Cardiac muscle cell (in vitro differentiated cells and primary cell): Measurements from ENCODE around the gene ROPN1L. TPM values are rescaled to one million over a fixed set of nuclear protein-coding genes. Genes with fewer than 3 reads are reported as not detected.
"Not testable (repeated sequence)": the region's sequence is repeated elsewhere in the genome, so short reads cannot be mapped to it uniquely, and the experiment has no call there.

ENCODE experiments used
- DNase-seq, 2 donors: peaks; one replicate each; pipeline versions ENCODE4 v3.0.0 to v3.0.0-alpha.2; 2010 to 2017; ENCODE audit warnings: low read depth in 1 of 2, low spot score in 1 of 2
- H3K27ac ChIP-seq: fragments of 200-600 bp; sonication (generic); 2 replicates; pipeline ENCODE4 v1.5.1; 2016
- H3K27me3 ChIP-seq: fragments of 200-600 bp; sonication (generic); 2 replicates; pipeline ENCODE4 v1.6.0; 2016; ENCODE audit warnings: control low read depth
- H3K36me3 ChIP-seq: fragments of 200-600 bp; sonication (generic); 2 replicates; pipeline ENCODE4 v1.5.1; 2016; ENCODE audit warnings: control low read depth
- H3K4me1 ChIP-seq: fragments of 200-600 bp; sonication (generic); 2 replicates; pipeline ENCODE4 v1.8.1; 2017; ENCODE audit warnings: low read depth, mild to moderate bottlenecking, mixed run types
- H3K4me3 ChIP-seq: fragments of 200-600 bp; sonication (generic); 2 replicates; pipeline ENCODE4 v1.5.1; 2016; ENCODE audit warnings: mild to moderate bottlenecking
- H3K9me3 ChIP-seq: fragments of 200-600 bp; sonication (generic); 2 replicates; pipeline ENCODE4 v1.5.1; 2017; ENCODE audit warnings: low read depth, mild to moderate bottlenecking, control low read depth
- polyA plus RNA-seq: library from polyadenylated mRNA; unstranded; fragments of >200 nt; fragmentation: Nextera tagmentation; extraction: Ambion mirVana; gene quantifications from 2 replicates; pipeline ENCODE4 v1.2.1, GENCODE V29; 2016
- total RNA-seq: library from RNA; depleted of rRNA; stranded (reverse); fragments of >200 nt; gene quantifications from 2 replicates; pipeline ENCODE4 v1.2.3, GENCODE V29; 2016
- TF ChIP-seq, protein P1 (sequence below): IDR thresholded peaks from 2 replicates; pipeline ENCODE4 v1.5.1; 2012; ENCODE audit warnings: low read depth, mild to moderate bottlenecking, low read length

Gene ROPN1L
- total and polyA plus RNA-seq, 2 experiments from 2014 or later: 1.3 TPM

DNA sequence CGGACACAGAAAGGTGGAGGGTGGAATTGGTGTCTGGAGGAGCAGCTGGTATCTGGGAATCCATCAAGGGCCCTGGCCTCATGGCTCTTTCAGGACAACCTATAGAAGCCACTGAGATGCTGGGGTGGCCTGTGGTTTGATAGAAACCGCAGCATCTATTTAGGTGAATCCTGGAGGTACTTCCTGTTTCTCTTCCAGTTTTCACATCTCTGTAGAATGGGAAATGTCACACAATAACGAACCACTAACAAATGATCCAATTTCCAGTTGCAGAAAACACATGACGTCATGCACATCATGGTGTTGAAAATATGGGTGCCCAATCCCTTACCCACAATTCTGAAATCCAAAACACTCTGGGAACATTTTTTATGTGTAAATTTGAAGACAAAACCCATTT lies 52.2 kb downstream of the ROPN1L start:
- Histone ChIP-seq H3K4me3 (no peak overlapping the region), H3K36me3 (no peaks in the 10 kb centered on the region), H3K4me1 (no peaks in the 10 kb centered on the region), H3K27me3 (no peaks in the 10 kb centered on the region), H3K9me3 (no peaks in the 10 kb centered on the region), H3K27ac (no peak overlapping the region)
- DNase-seq: no peak
- TF ChIP-seq, protein P1, sequence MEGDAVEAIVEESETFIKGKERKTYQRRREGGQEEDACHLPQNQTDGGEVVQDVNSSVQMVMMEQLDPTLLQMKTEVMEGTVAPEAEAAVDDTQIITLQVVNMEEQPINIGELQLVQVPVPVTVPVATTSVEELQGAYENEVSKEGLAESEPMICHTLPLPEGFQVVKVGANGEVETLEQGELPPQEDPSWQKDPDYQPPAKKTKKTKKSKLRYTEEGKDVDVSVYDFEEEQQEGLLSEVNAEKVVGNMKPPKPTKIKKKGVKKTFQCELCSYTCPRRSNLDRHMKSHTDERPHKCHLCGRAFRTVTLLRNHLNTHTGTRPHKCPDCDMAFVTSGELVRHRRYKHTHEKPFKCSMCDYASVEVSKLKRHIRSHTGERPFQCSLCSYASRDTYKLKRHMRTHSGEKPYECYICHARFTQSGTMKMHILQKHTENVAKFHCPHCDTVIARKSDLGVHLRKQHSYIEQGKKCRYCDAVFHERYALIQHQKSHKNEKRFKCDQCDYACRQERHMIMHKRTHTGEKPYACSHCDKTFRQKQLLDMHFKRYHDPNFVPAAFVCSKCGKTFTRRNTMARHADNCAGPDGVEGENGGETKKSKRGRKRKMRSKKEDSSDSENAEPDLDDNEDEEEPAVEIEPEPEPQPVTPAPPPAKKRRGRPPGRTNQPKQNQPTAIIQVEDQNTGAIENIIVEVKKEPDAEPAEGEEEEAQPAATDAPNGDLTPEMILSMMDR: no peak

- H3K27ac ChIP-seq, H3K4me3 ChIP-seq, H3K27me3 ChIP-seq, H3K9me3 ChIP-seq, H3K36me3 ChIP-seq, DNase-seq, H3K4me1 ChIP-seq: not testable (repeated sequence)
These were observed 52.8 kb downstream of the ROPN1L start for GRCh38 chr5:10494497-10494896.

- Histone ChIP-seq H3K9me3 (no peaks in the 10 kb centered on the region), H3K27ac (no peak overlapping the region), H3K4me3 (no peak overlapping the region), H3K27me3 (no peaks in the 10 kb centered on the region), H3K36me3 (no peaks in the 10 kb centered on the region), H3K4me1 (peaks cover under 1% of the 10 kb centered on the region)
- DNase-seq: no peak
- TF ChIP-seq, protein P1: no peak
These were observed 55.9 kb downstream of the ROPN1L start for GRCh38 chr5:10497554-10497953.

DNA sequence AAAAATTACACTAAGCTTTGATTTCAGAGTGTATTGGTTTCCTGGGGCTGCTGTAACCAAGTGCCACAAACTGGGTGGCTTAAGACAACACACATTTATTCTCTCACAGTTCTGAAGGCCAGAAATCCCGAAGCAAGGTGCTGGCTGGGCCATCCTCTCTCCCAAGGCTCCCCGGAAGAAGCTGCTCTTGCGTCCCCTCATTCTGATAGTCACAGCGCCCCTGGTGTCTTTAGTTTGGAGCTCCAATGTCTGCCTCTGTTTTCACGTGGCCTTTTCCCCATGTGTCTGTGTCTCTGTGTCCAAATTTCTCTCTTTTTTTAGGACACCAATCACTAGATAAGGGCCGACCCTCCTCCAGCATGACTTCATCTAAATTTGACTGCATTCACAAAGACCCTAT lies 56.7 kb downstream of the ROPN1L start:
- peaks cover 3% of the 10 kb centered on the region for H3K4me1 ChIP-seq
- H3K27me3 ChIP-seq: no peaks in the 10 kb centered on the region
- TF ChIP-seq, protein P1: no peak
- no peak overlapping the region for H3K27ac ChIP-seq
- no peak overlapping the region for H3K4me3 ChIP-seq
- H3K36me3 ChIP-seq: no peaks in the 10 kb centered on the region
- no peaks in the 10 kb centered on the region for H3K9me3 ChIP-seq
- DNase-seq: no peak

GRCh38 chr5:10499066-10499465 lies 57.4 kb downstream of the ROPN1L start:
- no peaks in the 10 kb centered on the region for H3K36me3 ChIP-seq
- peaks cover 3% of the 10 kb centered on the region for H3K4me1 ChIP-seq
- TF ChIP-seq, protein P1: no peak
- H3K4me3 ChIP-seq: no peak overlapping the region
- H3K27me3 ChIP-seq: no peaks in the 10 kb centered on the region
- no peaks in the 10 kb centered on the region for H3K9me3 ChIP-seq
- no peak for DNase-seq
- H3K27ac ChIP-seq: no peak overlapping the region

DNA sequence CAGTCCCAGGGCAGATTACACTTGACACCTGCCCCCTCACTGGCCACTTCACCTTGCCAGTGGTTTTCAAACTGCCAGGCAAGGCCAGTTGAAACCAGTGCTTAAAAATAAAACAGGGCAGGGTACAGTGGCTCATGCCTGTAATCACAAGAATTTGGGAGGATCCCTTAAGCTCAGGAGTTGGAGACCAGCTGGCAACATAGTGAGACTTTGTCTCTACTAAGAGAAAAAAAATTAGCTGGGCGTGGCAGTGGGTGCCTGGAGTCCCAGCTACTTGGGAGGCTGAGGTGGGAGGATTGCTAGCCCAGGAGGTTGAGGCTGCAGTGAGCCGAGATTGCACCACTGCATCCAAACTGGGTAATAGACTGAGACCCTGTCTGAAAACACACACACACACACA lies 58.1 kb downstream of the ROPN1L start:
- H3K4me3 ChIP-seq: no peak overlapping the region
- H3K36me3 ChIP-seq: no peaks in the 10 kb centered on the region
- H3K27me3 ChIP-seq: no peaks in the 10 kb centered on the region
- H3K9me3 ChIP-seq: no peaks in the 10 kb centered on the region
- no peak overlapping the region for H3K27ac ChIP-seq
- TF ChIP-seq, protein P1: no peak
- H3K4me1 ChIP-seq: peaks cover 10% of the 10 kb centered on the region
- no peak for DNase-seq
